Activated CD4-positive, alpha-beta T cell treated with anti-CD3 and anti-CD28 coated beads, Interleukin-2, amount 50 U/mL, for 16 hours (primary cell): Measurements from ENCODE around the gene REEP3.

Experiments used
- DNase-seq: peaks from one replicate; pipeline ENCODE4 v3.0.0-alpha.2; 2020

REEP3 gene

GRCh38 chr10:63671317-63671937 lies 150.2 kb downstream of the REEP3 start:
- no peak for DNase-seq

- DNase-seq = no peak
Observed at GRCh38 chr10:63672491-63672890, 151.3 kb downstream of the REEP3 start.

GRCh38 chr10:63673246-63673645 lies 152.0 kb downstream of the REEP3 start:
- no peak for DNase-seq

- DNase-seq = no peak
Observed at GRCh38 chr10:63673846-63674245, 152.6 kb downstream of the REEP3 start.
